ENCODE results near the gene SMIM32. TPM values are rescaled to one million over a fixed set of nuclear protein-coding genes. Genes with fewer than 3 reads are reported as not detected.
A peak's percentile ranks its signal among the peaks of the same experiment; 100 is the strongest.

SMIM32 gene
- polyA plus RNA-seq, 4 donors = 16.7 to 24.4 (median 21.4) TPM

DNA sequence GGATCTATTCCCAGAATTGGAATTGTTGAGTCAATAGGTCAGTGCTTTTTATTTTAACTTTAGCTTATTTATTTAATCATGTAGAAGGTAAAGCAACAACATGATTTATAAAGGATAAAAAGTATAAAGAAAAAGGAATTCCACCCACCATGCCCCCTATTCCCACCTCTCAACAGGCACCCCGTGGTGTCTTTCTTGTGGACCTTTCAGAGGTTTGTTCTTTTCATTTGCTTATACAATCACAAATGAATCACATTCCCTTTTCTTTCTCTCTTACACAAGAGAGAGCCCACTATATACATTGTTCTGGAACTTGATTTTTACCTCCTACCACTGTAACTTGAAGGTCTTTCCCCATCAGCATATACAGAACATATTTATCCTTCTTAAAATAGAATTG, 37.2 kb upstream of the SMIM32 start:
- Histone ChIP-seq H3K4me3 (ENCODE audit: low read depth in 1 of 3, low read length in 3 of 3) (no peak overlapping the region), H3K4me1 (ENCODE audit: control insufficient read depth in 3 of 3, insufficient read depth in 2 of 3, low read depth in 1 of 3, low read length in 2 of 3) (peaks cover 0 to 14% (median 8%) of the 10 kb centered on the region in 3 donors), H3K9me3 (ENCODE audit: control insufficient read depth in 2 of 2, insufficient read depth in 1 of 2, low read depth in 1 of 2, low read length in 1 of 2) (no peaks in the 10 kb centered on the region), H3K27me3 (ENCODE audit: control insufficient read depth in 3 of 3, insufficient read depth in 3 of 3, low read length in 3 of 3) (no peaks in the 10 kb centered on the region), H3K27ac (ENCODE audit: low read depth in 1 of 3, low read length in 2 of 3) (no peak overlapping the region), H3K36me3 (ENCODE audit: control insufficient read depth in 3 of 3, insufficient read depth in 2 of 3, low read depth in 1 of 3, low read length in 3 of 3) (no peaks in the 10 kb centered on the region)
- FAIRE-seq (no peak), DNase-seq (no peak)
- WGBS, 3 donors = 24 to 55% (median 45%) methylated on average over 1 of the region's 1 CpG

DNA sequence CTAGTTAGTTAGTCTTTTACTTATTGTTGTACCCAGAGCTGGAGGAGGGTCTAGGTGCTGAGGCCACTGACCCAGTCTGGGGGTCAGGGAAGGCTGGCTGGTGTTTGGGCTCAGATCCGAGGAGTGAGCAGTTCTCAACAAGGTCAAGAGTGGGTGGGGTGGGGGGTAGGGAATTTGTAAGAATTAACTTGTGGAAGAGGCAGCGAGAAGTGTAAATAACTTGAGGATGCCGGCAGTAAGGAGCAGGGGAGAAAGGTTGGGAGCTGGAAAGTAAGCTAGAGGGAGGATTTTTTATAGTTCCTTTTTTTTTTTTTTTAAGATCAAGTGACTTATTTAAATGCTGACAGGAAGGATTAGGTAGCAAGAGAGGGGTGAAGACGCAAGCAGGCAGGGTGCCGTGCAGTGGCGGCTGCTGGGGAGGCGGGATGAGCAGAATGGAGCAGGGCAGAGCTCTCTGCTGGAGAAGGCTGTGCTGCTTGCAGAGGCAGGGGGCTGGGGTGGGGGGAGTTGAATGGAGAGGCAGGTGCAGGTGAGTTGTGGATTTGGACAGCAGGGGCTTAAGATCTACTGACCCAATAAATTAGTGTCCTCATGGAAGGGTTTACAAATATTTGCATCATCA, 35.3 kb upstream of the SMIM32 start:
- DNase-seq (no peak), FAIRE-seq (no peak)
- no peak overlapping the region for H3K4me3 ChIP-seq (ENCODE audit: low read depth in 1 of 3, low read length in 3 of 3)
- H3K9me3 ChIP-seq (ENCODE audit: control insufficient read depth in 2 of 2, insufficient read depth in 1 of 2, low read depth in 1 of 2, low read length in 1 of 2) = no peaks in the 10 kb centered on the region
- H3K4me1 ChIP-seq (ENCODE audit: control insufficient read depth in 3 of 3, insufficient read depth in 2 of 3, low read depth in 1 of 3, low read length in 2 of 3) = peaks cover 0 to 14% (median 8%) of the 10 kb centered on the region in 3 donors
- H3K27ac ChIP-seq (ENCODE audit: low read depth in 1 of 3, low read length in 2 of 3) = no peak overlapping the region
- peaks cover 0 to 3% (median 0%) of the 10 kb centered on the region in 3 donors for H3K27me3 ChIP-seq (ENCODE audit: control insufficient read depth in 3 of 3, insufficient read depth in 3 of 3, low read length in 3 of 3)
- no peaks in the 10 kb centered on the region for H3K36me3 ChIP-seq (ENCODE audit: control insufficient read depth in 3 of 3, insufficient read depth in 2 of 3, low read depth in 1 of 3, low read length in 3 of 3)
- WGBS, 3 donors = 57 to 75% (median 58%) methylated on average over 7 of the region's 7 CpGs

DNA sequence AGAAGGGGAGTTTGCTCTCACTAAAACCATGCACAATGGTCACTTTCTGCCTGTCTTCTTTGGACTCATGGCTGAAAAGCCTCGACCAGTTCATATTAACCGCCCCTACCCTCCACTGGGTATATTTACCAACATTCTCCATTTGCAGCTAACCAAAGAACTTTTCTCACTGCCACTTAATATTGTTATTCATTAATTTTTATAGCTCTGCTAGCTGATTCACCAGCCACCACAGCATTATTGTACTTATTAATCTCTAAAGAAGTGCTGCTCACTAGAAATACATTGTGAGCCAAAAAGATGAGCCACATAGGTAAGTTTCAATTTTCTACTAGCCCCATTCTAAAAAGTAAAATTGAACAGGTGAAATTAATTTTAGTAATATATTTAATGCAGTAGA, 33.4 kb upstream of the SMIM32 start:
- Histone ChIP-seq H3K36me3 (ENCODE audit: control insufficient read depth in 3 of 3, insufficient read depth in 2 of 3, low read depth in 1 of 3, low read length in 3 of 3) (no peaks in the 10 kb centered on the region), H3K9me3 (ENCODE audit: control insufficient read depth in 2 of 2, insufficient read depth in 1 of 2, low read depth in 1 of 2, low read length in 1 of 2) (peaks cover 0 to 5% of the 10 kb centered on the region in 2 donors), H3K27ac (ENCODE audit: low read depth in 1 of 3, low read length in 2 of 3) (no peak overlapping the region), H3K27me3 (ENCODE audit: control insufficient read depth in 3 of 3, insufficient read depth in 3 of 3, low read length in 3 of 3) (peaks cover 0 to 3% (median 0%) of the 10 kb centered on the region in 3 donors), H3K4me3 (ENCODE audit: low read depth in 1 of 3, low read length in 3 of 3) (no peak overlapping the region), H3K4me1 (ENCODE audit: control insufficient read depth in 3 of 3, insufficient read depth in 2 of 3, low read depth in 1 of 3, low read length in 2 of 3) (peaks cover 0 to 14% (median 8%) of the 10 kb centered on the region in 3 donors)
- 15 to 54% (median 28%) methylated on average over 2 of the region's 2 CpGs for WGBS, 3 donors
- peak; percentile 78 for FAIRE-seq
- DNase-seq = peak; percentile 34 to 49

DNA sequence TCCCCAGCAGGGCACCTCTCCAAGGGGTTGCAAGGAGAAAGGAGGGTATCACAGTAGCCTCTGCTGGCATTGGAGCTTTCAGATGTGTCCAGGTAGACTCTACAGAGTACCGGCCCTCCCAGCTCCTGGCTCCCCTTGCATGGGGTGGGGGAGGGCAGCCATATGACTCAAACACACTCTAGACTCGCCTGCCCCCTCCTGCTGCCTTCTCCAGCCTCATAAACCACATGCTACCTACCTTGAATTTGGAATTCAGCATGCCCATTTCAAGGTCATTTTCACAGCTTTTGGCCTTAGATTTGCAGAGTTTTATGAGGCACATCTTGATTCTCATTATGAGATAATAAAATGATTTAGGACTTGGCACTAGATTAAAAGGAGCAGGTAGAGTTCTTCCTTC, 32.8 kb upstream of the SMIM32 start:
- WGBS, 3 donors = 8 to 29% (median 10%) methylated on average over 2 of the region's 2 CpGs
- no peak for FAIRE-seq

DNA sequence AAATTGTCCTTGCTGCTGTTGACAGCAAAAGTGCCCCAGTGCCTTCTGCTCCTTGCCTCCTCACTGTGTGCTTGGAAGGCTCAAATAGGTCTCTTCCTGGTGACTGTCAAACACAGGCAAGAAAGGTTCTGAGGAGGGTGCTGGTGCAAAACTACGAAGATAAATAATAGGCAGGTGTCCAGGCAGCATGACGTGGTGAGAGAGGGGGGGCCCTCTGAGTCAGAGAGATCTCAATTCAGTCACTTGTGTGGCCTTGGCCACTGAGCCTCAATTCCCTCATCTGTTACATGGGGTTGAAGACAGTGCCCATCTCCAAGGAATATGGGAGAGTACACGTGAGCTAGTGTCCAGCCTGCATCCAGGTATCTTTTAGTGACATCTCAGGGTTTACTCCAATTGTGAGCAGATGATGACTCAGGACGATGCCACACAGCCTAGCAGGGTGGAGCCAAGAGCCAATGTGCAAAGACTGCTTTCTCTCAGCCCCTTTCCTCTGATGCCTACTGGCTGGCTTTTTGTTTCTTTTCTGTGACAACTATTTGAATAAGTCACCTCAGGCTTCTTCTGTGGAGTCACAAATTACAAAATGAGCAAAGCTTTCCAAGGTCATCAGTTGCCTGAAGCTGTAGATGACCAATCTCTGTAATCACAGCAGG, 29.7 kb upstream of the SMIM32 start:
- FAIRE-seq = no peak
- no peak overlapping the region for H3K27ac ChIP-seq (ENCODE audit: low read depth in 1 of 3, low read length in 2 of 3)
- DNase-seq = peak in 1 of 2 donors; percentile 18
- WGBS, 3 donors = 22 to 57% (median 48%) methylated on average over 4 of the region's 4 CpGs
- H3K36me3 ChIP-seq (ENCODE audit: control insufficient read depth in 3 of 3, insufficient read depth in 2 of 3, low read depth in 1 of 3, low read length in 3 of 3) = no peaks in the 10 kb centered on the region
- peaks cover 0 to 3% (median 0%) of the 10 kb centered on the region in 3 donors for H3K27me3 ChIP-seq (ENCODE audit: control insufficient read depth in 3 of 3, insufficient read depth in 3 of 3, low read length in 3 of 3)
- no peak overlapping the region for H3K4me3 ChIP-seq (ENCODE audit: low read depth in 1 of 3, low read length in 3 of 3)
- H3K4me1 ChIP-seq (ENCODE audit: control insufficient read depth in 3 of 3, insufficient read depth in 2 of 3, low read depth in 1 of 3, low read length in 2 of 3) = peaks cover 0 to 14% (median 8%) of the 10 kb centered on the region in 3 donors
- H3K9me3 ChIP-seq (ENCODE audit: control insufficient read depth in 2 of 2, insufficient read depth in 1 of 2, low read depth in 1 of 2, low read length in 1 of 2) = peaks cover 0 to 24% of the 10 kb centered on the region in 2 donors

More for the DNA sequence above, 32.8 kb upstream of the SMIM32 start:
- Histone ChIP-seq H3K27me3 (ENCODE audit: control insufficient read depth in 3 of 3, insufficient read depth in 3 of 3, low read length in 3 of 3) (peaks cover 0 to 3% (median 0%) of the 10 kb centered on the region in 3 donors), H3K9me3 (ENCODE audit: control insufficient read depth in 2 of 2, insufficient read depth in 1 of 2, low read depth in 1 of 2, low read length in 1 of 2) (peaks cover 0 to 10% of the 10 kb centered on the region in 2 donors), H3K27ac (ENCODE audit: low read depth in 1 of 3, low read length in 2 of 3) (no peak overlapping the region), H3K4me1 (ENCODE audit: control insufficient read depth in 3 of 3, insufficient read depth in 2 of 3, low read depth in 1 of 3, low read length in 2 of 3) (peaks cover 0 to 14% (median 8%) of the 10 kb centered on the region in 3 donors), H3K36me3 (ENCODE audit: control insufficient read depth in 3 of 3, insufficient read depth in 2 of 3, low read depth in 1 of 3, low read length in 3 of 3) (no peaks in the 10 kb centered on the region), H3K4me3 (ENCODE audit: low read depth in 1 of 3, low read length in 3 of 3) (no peak overlapping the region)
- peak in 1 of 2 donors; percentile 22 for DNase-seq

DNA sequence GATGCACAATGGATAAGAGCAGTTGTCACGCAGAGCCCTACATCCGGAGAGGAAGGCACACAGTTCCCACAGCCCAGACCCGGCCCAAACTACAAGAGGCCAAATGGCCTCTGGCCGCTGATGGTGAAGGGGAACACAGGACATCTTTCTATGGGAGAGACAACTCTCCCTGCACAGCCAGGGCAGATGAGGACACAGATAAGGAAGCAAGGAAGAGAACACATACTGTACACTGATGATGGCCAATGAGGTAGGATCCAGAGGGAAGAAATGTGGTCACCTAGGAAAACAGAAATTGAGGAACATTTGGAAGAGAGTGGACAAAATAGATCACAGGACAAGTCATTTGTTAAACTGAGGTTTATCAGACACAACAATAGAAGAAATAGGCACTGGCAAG, 28.4 kb upstream of the SMIM32 start:
- Histone ChIP-seq H3K4me1 (ENCODE audit: control insufficient read depth in 3 of 3, insufficient read depth in 2 of 3, low read depth in 1 of 3, low read length in 2 of 3) (peaks cover 0 to 7% (median 6%) of the 10 kb centered on the region in 3 donors), H3K9me3 (ENCODE audit: control insufficient read depth in 2 of 2, insufficient read depth in 1 of 2, low read depth in 1 of 2, low read length in 1 of 2) (peaks cover 0 to 24% of the 10 kb centered on the region in 2 donors), H3K27ac (ENCODE audit: low read depth in 1 of 3, low read length in 2 of 3) (no peak overlapping the region), H3K27me3 (ENCODE audit: control insufficient read depth in 3 of 3, insufficient read depth in 3 of 3, low read length in 3 of 3) (peaks cover 0 to 3% (median 0%) of the 10 kb centered on the region in 3 donors), H3K36me3 (ENCODE audit: control insufficient read depth in 3 of 3, insufficient read depth in 2 of 3, low read depth in 1 of 3, low read length in 3 of 3) (peaks cover 0 to under 1% (median 0%) of the 10 kb centered on the region in 3 donors), H3K4me3 (ENCODE audit: low read depth in 1 of 3, low read length in 3 of 3) (no peak overlapping the region)
- FAIRE-seq (no peak), DNase-seq (no peak)
- WGBS, 3 donors = 89 to 94% (median 94%) methylated on average over 4 of the region's 4 CpGs

DNA sequence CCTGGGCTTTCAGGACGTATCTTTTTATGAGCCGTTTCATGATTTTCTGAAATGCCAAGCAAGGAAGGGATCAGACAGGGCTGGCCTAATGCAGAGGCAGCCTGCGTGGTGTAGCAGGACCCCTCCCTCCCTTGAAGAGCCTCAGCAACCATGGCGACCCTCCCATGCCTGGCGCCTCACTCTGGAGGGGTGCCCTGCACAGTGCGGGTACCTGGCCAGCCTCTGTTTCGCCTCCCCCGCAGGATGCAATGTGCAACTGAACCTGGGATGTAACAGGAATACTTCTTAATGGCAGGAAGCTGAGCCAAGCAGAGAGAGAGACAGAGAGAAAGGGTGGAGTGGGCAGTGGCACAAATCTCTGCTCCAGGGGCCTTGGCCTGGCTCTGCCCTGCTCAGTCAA, 23.3 kb upstream of the SMIM32 start:
- 93 to 94% (median 93%) methylated on average over 8 of the region's 8 CpGs for WGBS, 3 donors
- FAIRE-seq = no peak
- peaks cover 0 to 21% (median 0%) of the 10 kb centered on the region in 3 donors for H3K36me3 ChIP-seq (ENCODE audit: control insufficient read depth in 3 of 3, insufficient read depth in 2 of 3, low read depth in 1 of 3, low read length in 3 of 3)

DNA sequence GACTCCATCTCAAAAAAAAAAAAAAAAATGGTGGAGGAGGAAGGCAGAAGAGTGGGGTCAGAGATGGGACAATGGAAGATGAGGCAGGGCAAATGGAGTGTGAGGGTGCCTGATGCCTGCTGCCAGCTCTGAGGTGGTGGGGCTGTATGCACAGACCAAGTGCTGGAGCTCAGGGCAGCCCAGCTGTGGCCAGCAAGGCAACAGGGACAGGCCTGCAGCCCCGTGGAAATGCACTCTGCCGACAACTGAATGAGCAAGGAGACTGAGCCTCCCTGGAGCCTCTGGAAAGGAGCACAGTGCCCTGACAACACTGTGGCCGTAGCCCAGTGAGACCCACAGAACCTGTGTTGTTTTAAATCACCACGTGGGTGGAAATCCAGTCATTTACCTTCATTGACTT, 22.9 kb upstream of the SMIM32 start:
- WGBS, 3 donors = 78 to 87% (median 85%) methylated on average over 4 of the region's 4 CpGs

More for the DNA sequence above, 23.3 kb upstream of the SMIM32 start:
- Histone ChIP-seq H3K27ac (ENCODE audit: low read depth in 1 of 3, low read length in 2 of 3) (no peak overlapping the region), H3K27me3 (ENCODE audit: control insufficient read depth in 3 of 3, insufficient read depth in 3 of 3, low read length in 3 of 3) (peaks cover 0 to 2% (median 0%) of the 10 kb centered on the region in 3 donors), H3K4me3 (ENCODE audit: low read depth in 1 of 3, low read length in 3 of 3) (no peak overlapping the region), H3K9me3 (ENCODE audit: control insufficient read depth in 2 of 2, insufficient read depth in 1 of 2, low read depth in 1 of 2, low read length in 1 of 2) (peaks cover 0 to 17% of the 10 kb centered on the region in 2 donors), H3K4me1 (ENCODE audit: control insufficient read depth in 3 of 3, insufficient read depth in 2 of 3, low read depth in 1 of 3, low read length in 2 of 3) (no peaks in the 10 kb centered on the region)
- no peak for DNase-seq

More for the DNA sequence above, 22.9 kb upstream of the SMIM32 start:
- no peak for DNase-seq
- FAIRE-seq = no peak
- Histone ChIP-seq H3K27me3 (ENCODE audit: control insufficient read depth in 3 of 3, insufficient read depth in 3 of 3, low read length in 3 of 3) (peaks cover 0 to 2% (median 0%) of the 10 kb centered on the region in 3 donors), H3K9me3 (ENCODE audit: control insufficient read depth in 2 of 2, insufficient read depth in 1 of 2, low read depth in 1 of 2, low read length in 1 of 2) (peaks cover 0 to 14% of the 10 kb centered on the region in 2 donors), H3K4me1 (ENCODE audit: control insufficient read depth in 3 of 3, insufficient read depth in 2 of 3, low read depth in 1 of 3, low read length in 2 of 3) (no peaks in the 10 kb centered on the region), H3K27ac (ENCODE audit: low read depth in 1 of 3, low read length in 2 of 3) (no peak overlapping the region), H3K36me3 (ENCODE audit: control insufficient read depth in 3 of 3, insufficient read depth in 2 of 3, low read depth in 1 of 3, low read length in 3 of 3) (peaks cover 0 to 21% (median 0%) of the 10 kb centered on the region in 3 donors), H3K4me3 (ENCODE audit: low read depth in 1 of 3, low read length in 3 of 3) (no peak overlapping the region)

Data from small intestine (tissue), 7 donors.